Measurements from ENCODE around the gene MAN2A2.

DNA sequence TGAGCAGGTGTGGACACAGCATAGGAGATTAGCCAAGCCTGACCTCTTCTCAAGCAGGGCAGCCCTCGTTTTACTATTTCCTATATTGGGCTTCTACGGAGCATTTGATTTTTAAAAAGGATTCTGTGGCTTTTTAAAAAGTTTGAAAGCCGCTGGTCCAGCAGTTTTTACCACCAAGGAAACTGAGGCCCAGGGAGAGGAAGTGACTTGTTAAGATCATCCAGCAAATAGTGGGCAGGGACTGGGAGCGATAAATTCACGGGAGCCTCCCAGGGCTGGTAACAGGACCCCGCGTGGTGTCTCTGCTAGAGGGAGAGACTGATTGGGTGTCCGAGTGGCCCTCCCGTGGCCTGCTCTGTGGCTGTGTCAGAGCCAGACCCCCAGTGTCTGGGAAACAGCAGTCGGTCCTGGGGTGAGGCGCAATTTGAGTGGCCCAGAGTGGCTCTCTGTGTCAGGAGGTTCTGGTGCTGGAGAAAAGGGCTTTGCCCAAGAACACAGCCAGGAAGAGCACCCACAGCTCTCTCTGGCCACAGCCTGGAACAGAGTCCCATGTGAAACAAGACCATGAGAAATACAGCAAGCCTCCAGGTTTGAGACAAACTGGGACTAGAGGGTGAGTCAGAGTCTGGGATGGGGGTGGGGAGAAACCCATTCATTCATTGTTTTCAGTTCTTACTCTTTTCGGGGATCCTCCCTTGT, 30.5 kb upstream of the MAN2A2 start:
- TF ChIP-seq SP1 (IDR thresholded peaks at IDR 0.05) = no peak
- no peak for TF ChIP-seq CTBP1 (IDR thresholded peaks at IDR 0.05; ENCODE audit: borderline replicate concordance)
- TF ChIP-seq ZNF384 (IDR thresholded peaks at IDR 0.05) = no peak
- no peak for TF ChIP-seq BHLHE40 (IDR thresholded peaks at IDR 0.05; ENCODE audit: borderline replicate concordance)
- no peak for TF ChIP-seq ELF4 (IDR thresholded peaks at IDR 0.05)
- no peak for TF ChIP-seq FOXM1 (IDR thresholded peaks at IDR 0.05; ENCODE audit: borderline replicate concordance)
- no peak for TF ChIP-seq SUZ12 (IDR thresholded peaks at IDR 0.05)
- no peak for TF ChIP-seq FOXK2 (IDR thresholded peaks at IDR 0.05)
- no peak for TF ChIP-seq TARDBP (IDR thresholded peaks at IDR 0.05)
- no peak for TF ChIP-seq HDGF (IDR thresholded peaks at IDR 0.05; ENCODE audit: borderline replicate concordance)
- no peak for TF ChIP-seq LEF1 (IDR thresholded peaks at IDR 0.05; ENCODE audit: borderline replicate concordance)
- TF ChIP-seq L3MBTL2 (conservative IDR thresholded peaks at IDR 0.05) = no peak

All from HEK293T (cell line).